Esophagus squamous epithelium (tissue), 5 donors: ENCODE data around the gene TLK2. TPM values are rescaled to one million over a fixed set of nuclear protein-coding genes. Genes with fewer than 3 reads are reported as not detected.
A peak's percentile ranks its signal among the peaks of the same experiment; 100 is the strongest.

Source experiments
- DNase-seq: peaks from one replicate; lab custom pipeline; 2025; lab: John Stamatoyannopoulos, UW
- H3K27ac ChIP-seq, 4 donors: fragments of 200-600 bp; sonication (generic); one replicate each; pipeline ENCODE4 v1.5.1; 2016 to 2019; ENCODE audit warnings: mild to moderate bottlenecking in 1 of 4
- H3K27me3 ChIP-seq, 4 donors: fragments of 200-600 bp; sonication (generic); 1 replicate in 3 of 4; 2 replicates in 1 of 4; pipeline versions ENCODE4 v1.5.1 to v1.6.0; 2017 to 2021; ENCODE audit warnings: antibody characterized with exemption in 1 of 4
- H3K36me3 ChIP-seq, 3 donors: fragments of 200-600 bp; sonication (generic); one replicate each; pipeline ENCODE4 v1.5.1; 2016 to 2019
- H3K4me1 ChIP-seq, 3 donors: fragments of 200-600 bp; sonication (generic); one replicate each; pipeline ENCODE4 v1.5.1; 2017 to 2019
- H3K4me3 ChIP-seq, 4 donors: fragments of 200-600 bp; sonication (generic); 1 replicate in 3 of 4; 2 replicates in 1 of 4; pipeline ENCODE4 v1.5.1; 2016 to 2019; ENCODE audit warnings: mild to moderate bottlenecking in 2 of 4, moderate library complexity in 1 of 4
- H3K9me3 ChIP-seq, 3 donors: fragments of 200-600 bp; sonication (generic); one replicate each; pipeline ENCODE4 v1.5.1; 2016 to 2019
- CTCF ChIP-seq, 6 experiments: fragments of 450-650 bp in 4 of 6; fragments of 200-600 bp in 2 of 6; sonication (generic) in 2 of 6; IDR thresholded peaks; one replicate each; pipeline ENCODE4 v1.5.1; 2016 to 2019; ENCODE audit warnings: antibody characterized with exemption in 6 of 6, mild to moderate bottlenecking in 4 of 6, moderate library complexity in 4 of 6
- POLR2A ChIP-seq, 4 donors: fragments of 450-650 bp; IDR thresholded peaks; one replicate each; pipeline ENCODE4 v1.6.1; 2017; ENCODE audit warnings: antibody characterized with exemption in 4 of 4, mild to moderate bottlenecking in 4 of 4, moderate library complexity in 3 of 4
- WGBS, 2 donors: methylation state at CpG; one replicate each; pipeline ENCODE4 v1.1.5; 2018; 5-methylcytosine and 5-hydroxymethylcytosine counted together
- intact Hi-C: fragments of 100-400 bp; cut with DNase I; formaldehyde crosslinking; loops from one replicate; pipeline ENCODE4 v1.15.0; 2022
- total RNA-seq, 4 donors: library from RNA; depleted of rRNA; stranded (reverse); fragments of >200 nt; gene quantifications; one replicate each; pipeline ENCODE4 v1.1.0, GENCODE V29; 2016
- donor health status: DM: yes; HTN: yes; CAD: no.

TLK2 gene
- total RNA-seq, 4 donors from 2014 or later = 13.2 to 35.5 (median 28.0) TPM

- TF ChIP-seq POLR2A (IDR thresholded peaks at IDR 0.05) (no peak), CTCF (IDR thresholded peaks at IDR 0.05) (no peak)
- no peak for DNase-seq
- Histone ChIP-seq H3K4me3 (no peak overlapping the region), H3K36me3 (no peaks in the 10 kb centered on the region), H3K27ac (peak overlapping the region in 2 of 4 donors; percentile 58 to 65), H3K4me1 (peaks cover 24 to 48% (median 24%) of the 10 kb centered on the region in 3 donors), H3K27me3 (no peaks in the 10 kb centered on the region), H3K9me3 (no peaks in the 10 kb centered on the region)
- intact Hi-C loops = no loop called here
- 70 to 80% methylated on average over 1 to 2 of the region's 6 CpGs for WGBS, 2 donors
Measured at GRCh38 chr17:62648956-62649294, 170.3 kb downstream of the TLK2 start.

- no peaks in the 10 kb centered on the region for H3K9me3 ChIP-seq
- no peak overlapping the region for H3K4me3 ChIP-seq
- TF ChIP-seq CTCF (IDR thresholded peaks at IDR 0.05) (no peak), POLR2A (IDR thresholded peaks at IDR 0.05) (no peak)
- H3K4me1 ChIP-seq = peaks cover 27 to 55% (median 27%) of the 10 kb centered on the region in 3 donors
- H3K36me3 ChIP-seq = no peaks in the 10 kb centered on the region
- no peaks in the 10 kb centered on the region for H3K27me3 ChIP-seq
- WGBS, 2 donors = 90 to 95% methylated on average over 6 to 7 of the region's 7 CpGs
- peak overlapping the region in 1 of 4 donors; percentile 58 for H3K27ac ChIP-seq
- intact Hi-C loops = no loop called here
- no peak for DNase-seq
Measured at GRCh38 chr17:62649570-62649969, 170.9 kb downstream of the TLK2 start.

GRCh38 chr17:62650587-62650986 lies 172.0 kb downstream of the TLK2 start:
- intact Hi-C loops = no loop called here
- no peak for TF ChIP-seq CTCF (IDR thresholded peaks at IDR 0.05)
- no peak for TF ChIP-seq POLR2A (IDR thresholded peaks at IDR 0.05)
- Histone ChIP-seq H3K27ac (no peak overlapping the region), H3K4me3 (no peak overlapping the region), H3K36me3 (no peaks in the 10 kb centered on the region), H3K27me3 (no peaks in the 10 kb centered on the region), H3K4me1 (peaks cover 27 to 57% (median 27%) of the 10 kb centered on the region in 3 donors), H3K9me3 (no peaks in the 10 kb centered on the region)
- WGBS, 2 donors = 90 to 94% methylated on average over 5 to 6 of the region's 6 CpGs
- no peak for DNase-seq

GRCh38 chr17:62652251-62653001 lies 173.8 kb downstream of the TLK2 start:
- 2 to 9% methylated on average over 11 to 22 of the region's 57 CpGs for WGBS, 2 donors
- Histone ChIP-seq H3K4me3 (peak overlapping the region; percentile 37 to 66 (median 50)), H3K27ac (peak overlapping the region; percentile 67 to 84 (median 78)), H3K4me1 (peaks cover 27 to 57% (median 27%) of the 10 kb centered on the region in 3 donors), H3K36me3 (no peaks in the 10 kb centered on the region), H3K9me3 (no peaks in the 10 kb centered on the region), H3K27me3 (no peaks in the 10 kb centered on the region)
- DNase-seq = no peak
- intact Hi-C loops = no loop called here
- TF ChIP-seq POLR2A (IDR thresholded peaks at IDR 0.05) (no peak), CTCF (IDR thresholded peaks at IDR 0.05) (peak in 1 of 6 experiments; percentile 6)

- 6 to 13% methylated on average over 14 to 21 of the region's 30 CpGs for WGBS, 2 donors
- Histone ChIP-seq H3K36me3 (peaks cover 0 to 5% (median 0%) of the 10 kb centered on the region in 3 donors), H3K4me3 (peak overlapping the region; percentile 37 to 66 (median 50)), H3K27me3 (no peaks in the 10 kb centered on the region), H3K4me1 (peaks cover 26 to 50% (median 27%) of the 10 kb centered on the region in 3 donors), H3K9me3 (no peaks in the 10 kb centered on the region), H3K27ac (peak overlapping the region; percentile 67 to 84 (median 78))
- intact Hi-C loops = no loop called here
- no peak for TF ChIP-seq POLR2A (IDR thresholded peaks at IDR 0.05)
- no peak for TF ChIP-seq CTCF (IDR thresholded peaks at IDR 0.05)
- DNase-seq = no peak
Measured at GRCh38 chr17:62653002-62653825, 174.6 kb downstream of the TLK2 start.
